Vagina (tissue), 2 donors: ENCODE measurements around the gene NEO1.

ENCODE experiments used
- CTCF ChIP-seq, 3 experiments: fragments of 450-650 bp in 2 of 3; fragments of 200-600 bp in 1 of 3; sonication (generic) in 1 of 3; IDR thresholded peaks; one replicate each; pipeline ENCODE4 v1.5.1; 2017 to 2019; ENCODE audit warnings: antibody characterized with exemption in 3 of 3, mild to moderate bottlenecking in 2 of 3, moderate library complexity in 2 of 3
- POLR2A ChIP-seq, 2 donors: fragments of 450-650 bp; IDR thresholded peaks; one replicate each; pipeline ENCODE4 v1.6.1; 2017; ENCODE audit warnings: antibody characterized with exemption in 2 of 2, mild to moderate bottlenecking in 2 of 2, moderate library complexity in 2 of 2

DNA sequence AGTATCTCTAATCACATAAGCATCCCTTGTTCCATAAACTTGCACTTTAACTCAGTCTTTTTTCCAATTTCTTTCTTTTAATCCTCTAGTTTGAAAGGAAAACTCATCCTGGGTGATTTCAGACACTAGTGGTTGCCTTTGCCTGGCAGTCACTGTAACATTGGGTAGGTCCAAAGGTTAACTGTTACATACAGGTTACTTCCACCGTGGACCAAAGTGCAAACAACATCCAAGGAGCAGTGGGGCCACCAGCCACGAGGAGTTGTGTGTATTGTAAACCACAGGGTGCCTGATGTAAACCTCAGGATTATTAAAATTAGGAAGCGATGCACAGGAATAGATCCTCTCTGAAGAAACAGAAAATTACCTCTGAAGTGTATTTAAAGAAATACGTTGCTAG lies 241.5 kb downstream of the NEO1 start:
- no peak for TF ChIP-seq CTCF (IDR thresholded peaks at IDR 0.05)
- no peak for TF ChIP-seq POLR2A (IDR thresholded peaks at IDR 0.05)
